Measurements from ENCODE around the gene KDM2B.

DNA sequence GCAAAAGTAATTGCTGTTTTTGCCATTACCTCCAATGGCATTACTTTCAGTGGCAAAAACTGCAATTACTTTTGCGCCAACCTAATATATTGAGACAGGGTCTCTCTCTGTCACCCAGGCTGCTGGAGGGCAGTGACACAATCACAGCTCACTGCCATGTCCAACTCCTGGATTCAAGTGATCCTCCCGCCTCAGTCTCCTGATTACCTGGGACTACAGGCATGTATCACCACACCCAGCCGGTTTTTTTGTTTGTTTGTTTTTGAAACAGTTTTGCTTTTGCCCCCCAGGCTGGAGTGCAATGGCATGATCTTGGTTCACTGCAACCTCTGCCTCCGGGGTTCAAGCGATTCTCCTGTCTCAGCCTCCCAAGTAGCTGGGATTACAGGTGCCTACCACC lies 15.7 kb upstream of the KDM2B start:
- TF ChIP-seq, protein P1, sequence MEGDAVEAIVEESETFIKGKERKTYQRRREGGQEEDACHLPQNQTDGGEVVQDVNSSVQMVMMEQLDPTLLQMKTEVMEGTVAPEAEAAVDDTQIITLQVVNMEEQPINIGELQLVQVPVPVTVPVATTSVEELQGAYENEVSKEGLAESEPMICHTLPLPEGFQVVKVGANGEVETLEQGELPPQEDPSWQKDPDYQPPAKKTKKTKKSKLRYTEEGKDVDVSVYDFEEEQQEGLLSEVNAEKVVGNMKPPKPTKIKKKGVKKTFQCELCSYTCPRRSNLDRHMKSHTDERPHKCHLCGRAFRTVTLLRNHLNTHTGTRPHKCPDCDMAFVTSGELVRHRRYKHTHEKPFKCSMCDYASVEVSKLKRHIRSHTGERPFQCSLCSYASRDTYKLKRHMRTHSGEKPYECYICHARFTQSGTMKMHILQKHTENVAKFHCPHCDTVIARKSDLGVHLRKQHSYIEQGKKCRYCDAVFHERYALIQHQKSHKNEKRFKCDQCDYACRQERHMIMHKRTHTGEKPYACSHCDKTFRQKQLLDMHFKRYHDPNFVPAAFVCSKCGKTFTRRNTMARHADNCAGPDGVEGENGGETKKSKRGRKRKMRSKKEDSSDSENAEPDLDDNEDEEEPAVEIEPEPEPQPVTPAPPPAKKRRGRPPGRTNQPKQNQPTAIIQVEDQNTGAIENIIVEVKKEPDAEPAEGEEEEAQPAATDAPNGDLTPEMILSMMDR (IDR thresholded peaks at IDR 0.05), result no peak
- TF ChIP-seq ZFX (IDR thresholded peaks at IDR 0.05; ENCODE audit: borderline replicate concordance), result no peak

All from 22Rv1 (cell line).